ENCODE data around the gene CXCR6. TPM values are rescaled to one million over a fixed set of nuclear protein-coding genes. Genes with fewer than 3 reads are reported as not detected.

Gene CXCR6
- total and polyA plus RNA-seq, 2 of the 8 experiments (the other 6 are each of a cell fraction or from before 2014, with no cell fraction given), result not detected

GRCh38 chr3:45994419-45995235, 51.4 kb downstream of the CXCR6 start:
- peak in 1 of 2 experiments; percentile 47 for DNase-seq (ENCODE audit: low read depth in 1 of 2, low spot score in 2 of 2)
- peak overlapping the region in 3 of 4 experiments; percentile 69 to 75 (median 71); a peak in 6 of 7 replicates for H3K9ac ChIP-seq (replicated peaks in 1 of 4; ENCODE audit: extremely low read depth in 1 of 4, low read depth in 3 of 4, low read length in 3 of 4)

More at GRCh38 chr3:45994419-45995235, 51.4 kb downstream of the CXCR6 start:
- TF ChIP-seq NRF1 (IDR thresholded peaks at IDR 0.05; ENCODE audit: low read depth, low read length), result 0 out of 2 replicates have a peak, but pooled peaks have one; percentile 31
- TF ChIP-seq RBBP5 (IDR thresholded peaks at IDR 0.05; ENCODE audit: borderline replicate concordance, low read depth, low read length), result no peak
- Histone ChIP-seq H3K56ac (replicated peaks; ENCODE audit: insufficient read length, low read depth, low read length) (no peak overlapping the region), H3K9me3 (ENCODE audit: insufficient read depth in 2 of 2, low read depth in 1 of 2, low read length in 1 of 2) (no peaks in the 10 kb centered on the region), H2BK120ac (replicated peaks; ENCODE audit: low read depth, low read length) (no peak overlapping the region), H3K79me1 (ENCODE audit: low read depth, low read length) (peaks cover 8% of the 10 kb centered on the region; the same call in 1 of the 2 replicates), H3K36me3 (ENCODE audit: control insufficient read depth in 2 of 4, insufficient read depth in 4 of 4, low read length in 3 of 4) (no peaks in the 10 kb centered on the region), H3K4ac (replicated peaks; ENCODE audit: insufficient read length, low read depth, low read length) (no peak overlapping the region), H3K4me2 (ENCODE audit: insufficient read depth in 1 of 2, low read depth in 2 of 2, low read length in 2 of 2) (peak overlapping the region; percentile 78 to 79), H2AK5ac (ENCODE audit: low read depth, low read length) (no peak overlapping the region), H3K4me1 (replicated peaks in 1 of 4; ENCODE audit: control insufficient read depth in 3 of 4, insufficient read depth in 4 of 4, low read length in 3 of 4) (peaks cover 5 to 15% (median 12%) of the 10 kb centered on the region in 4 experiments), H3K79me2 (ENCODE audit: control insufficient read depth in 1 of 2, insufficient read depth in 2 of 2, low read length in 2 of 2) (peaks cover 0 to 37% of the 10 kb centered on the region in 2 experiments; a peak in 2 of 4 replicates), H2AFZ (ENCODE audit: low read length) (peak overlapping the region; percentile 63; the same call in 1 of the 2 replicates), H3K18ac (ENCODE audit: extremely low read depth, low read length) (peak overlapping the region; percentile 51), H3K4me3 (ENCODE audit: extremely low read depth in 1 of 4, insufficient read depth in 2 of 4, low read depth in 3 of 4, low read length in 4 of 4) (peak overlapping the region; percentile 75 to 98 (median 84)), H2BK5ac (ENCODE audit: low read depth, low read length) (no peak overlapping the region), H3K27me3 (replicated peaks in 1 of 4; ENCODE audit: control insufficient read depth in 3 of 4, extremely low read depth in 1 of 4, insufficient read depth in 3 of 4, low read length in 3 of 4) (peaks cover 0 to 7% (median 4%) of the 10 kb centered on the region in 4 experiments; a peak in 2 of 7 replicates), H3K27ac (ENCODE audit: low read depth, low read length) (0 out of 2 replicates have a peak overlapping the region, but pooled peaks have one; percentile 12), H3K23ac (ENCODE audit: insufficient read length) (no peak overlapping the region), H4K91ac (replicated peaks; ENCODE audit: insufficient read length, low read length) (no peak overlapping the region), H4K5ac (ENCODE audit: insufficient read length, low read depth, low read length) (no peak overlapping the region), H2BK12ac (ENCODE audit: low read depth, low read length) (peak overlapping the region; percentile 43; the same call in 1 of the 2 replicates), H2BK15ac (ENCODE audit: low read length) (no peak overlapping the region), H4K20me1 (replicated peaks in 1 of 2; ENCODE audit: control insufficient read depth in 1 of 2, insufficient read depth in 2 of 2, low read length in 2 of 2) (no peaks in the 10 kb centered on the region), H2BK20ac (ENCODE audit: low read length) (no peak overlapping the region), H3K23me2 (ENCODE audit: low read depth, low read length) (peaks cover 2% of the 10 kb centered on the region; the same call in 1 of the 2 replicates), H3K14ac (ENCODE audit: insufficient read length) (no peak overlapping the region), H4K8ac (ENCODE audit: extremely low read depth, insufficient read depth, low read length) (peak overlapping the region; percentile 35)
- CTCF ChIA-PET (ENCODE audit: partially characterized antibody), result interaction anchor here (0.6 kb wide), 1 partner anchor 229 kb away, joined by 3 read pairs; no protein-coding TSS in a partner anchor
- POLR2A ChIA-PET (ENCODE audit: partially characterized antibody), result interaction anchor here (0.6 to 1.4 kb wide), 4 partner anchors 8 to 553 kb away, joined by 3 to 4 read pairs (median 3); no protein-coding TSS in a partner anchor
- FAIRE-seq, result no peak
- 25% methylated on average over 12 of the region's 16 CpGs; no CpG with 5 or more reads in 1 of the 2 experiments for WGBS, 2 experiments (ENCODE audit: extremely low coverage in 1 of 2, insufficient coverage in 1 of 2, insufficient read length in 1 of 2, insufficient replicate concordance in 2 of 2, low coverage in 1 of 2, low lambda C conversion rate in 2 of 2, missing lambda C conversion rate in 1 of 2)
